GM20000 (cell line): ENCODE measurements around the gene GLRX5.

Source experiments
- DNase-seq: peaks from one replicate; pipeline ENCODE4 v3.0.0; 2012; ENCODE audit warnings: low spot score
- TF ChIP-seq, protein P1 (sequence below): IDR thresholded peaks from 2 replicates; pipeline ENCODE4 v1.5.1; 2012; ENCODE audit warnings: mild to moderate bottlenecking, control low read depth; ENCODE audit errors: extremely low read depth, missing control alignments

The GLRX5 gene

DNA sequence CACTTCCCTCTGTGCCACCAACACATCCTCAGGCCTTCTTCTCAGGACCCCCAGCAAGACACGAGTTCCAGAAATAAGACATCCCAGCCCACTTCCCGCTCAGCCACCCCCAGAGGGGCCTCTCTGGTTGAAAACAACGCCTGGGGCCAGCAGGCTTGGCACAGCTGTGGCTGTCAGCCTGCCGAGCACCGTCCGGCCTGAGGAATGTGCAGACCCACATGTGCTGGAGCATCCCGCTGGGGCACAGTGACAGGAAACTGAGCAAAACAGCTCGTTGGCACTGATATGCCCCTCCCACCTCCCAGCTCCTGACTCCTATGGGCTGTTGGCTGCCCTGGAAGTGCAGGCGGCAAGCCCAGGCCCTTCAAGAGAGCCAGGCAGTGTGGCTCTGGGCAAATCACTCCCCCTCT is 19.8 kb upstream of the GLRX5 start:
- TF ChIP-seq, protein P1, sequence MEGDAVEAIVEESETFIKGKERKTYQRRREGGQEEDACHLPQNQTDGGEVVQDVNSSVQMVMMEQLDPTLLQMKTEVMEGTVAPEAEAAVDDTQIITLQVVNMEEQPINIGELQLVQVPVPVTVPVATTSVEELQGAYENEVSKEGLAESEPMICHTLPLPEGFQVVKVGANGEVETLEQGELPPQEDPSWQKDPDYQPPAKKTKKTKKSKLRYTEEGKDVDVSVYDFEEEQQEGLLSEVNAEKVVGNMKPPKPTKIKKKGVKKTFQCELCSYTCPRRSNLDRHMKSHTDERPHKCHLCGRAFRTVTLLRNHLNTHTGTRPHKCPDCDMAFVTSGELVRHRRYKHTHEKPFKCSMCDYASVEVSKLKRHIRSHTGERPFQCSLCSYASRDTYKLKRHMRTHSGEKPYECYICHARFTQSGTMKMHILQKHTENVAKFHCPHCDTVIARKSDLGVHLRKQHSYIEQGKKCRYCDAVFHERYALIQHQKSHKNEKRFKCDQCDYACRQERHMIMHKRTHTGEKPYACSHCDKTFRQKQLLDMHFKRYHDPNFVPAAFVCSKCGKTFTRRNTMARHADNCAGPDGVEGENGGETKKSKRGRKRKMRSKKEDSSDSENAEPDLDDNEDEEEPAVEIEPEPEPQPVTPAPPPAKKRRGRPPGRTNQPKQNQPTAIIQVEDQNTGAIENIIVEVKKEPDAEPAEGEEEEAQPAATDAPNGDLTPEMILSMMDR: no peak
- no peak for DNase-seq

DNA sequence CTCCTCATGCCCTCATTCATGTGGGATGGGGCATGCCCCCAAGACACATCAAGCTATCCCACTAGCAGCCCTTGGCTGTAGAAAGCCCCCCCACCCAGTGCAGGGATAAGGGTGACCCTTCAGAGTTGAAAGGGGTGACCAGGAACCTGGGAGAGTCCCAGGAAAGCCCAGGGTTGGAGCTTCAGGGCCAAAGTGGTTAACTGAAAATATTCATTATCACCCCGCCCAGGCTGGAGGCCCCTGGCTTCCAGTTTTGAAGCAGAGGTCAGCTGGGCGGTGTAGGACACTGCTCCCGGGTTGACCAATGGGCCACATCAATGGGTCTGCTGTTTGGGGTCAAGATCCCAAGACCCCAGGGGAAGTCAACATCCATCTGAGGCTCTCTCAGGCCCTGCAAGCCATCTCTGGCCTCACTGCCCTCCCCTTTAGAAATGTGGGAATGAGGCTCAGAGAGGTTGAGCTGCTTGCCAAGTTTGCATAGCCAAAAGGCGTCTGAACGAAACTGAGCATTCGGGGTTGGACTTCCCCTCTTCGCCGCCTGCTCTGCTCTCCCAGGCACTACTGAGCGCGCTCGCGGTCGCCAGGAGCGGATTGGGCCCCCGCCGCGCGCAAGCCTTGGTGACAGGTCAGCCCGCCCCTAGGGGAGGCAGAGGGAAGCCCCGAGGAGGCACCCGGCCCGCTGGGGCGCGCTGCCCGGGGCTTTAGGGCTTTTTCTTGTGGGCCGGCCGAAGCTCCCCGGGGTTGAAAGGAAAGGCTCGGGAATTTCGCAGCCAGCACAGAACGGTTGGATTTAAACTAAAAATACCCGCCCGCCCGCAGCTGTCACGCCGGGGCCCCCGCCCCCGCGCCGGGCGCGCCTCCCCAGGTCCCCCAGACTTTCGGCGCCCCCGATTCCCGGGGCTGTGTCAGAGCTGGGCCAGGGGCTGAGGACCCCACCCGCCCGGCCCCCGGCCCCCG is 19.0 kb upstream of the GLRX5 start:
- peak; percentile 94 for DNase-seq

DNA sequence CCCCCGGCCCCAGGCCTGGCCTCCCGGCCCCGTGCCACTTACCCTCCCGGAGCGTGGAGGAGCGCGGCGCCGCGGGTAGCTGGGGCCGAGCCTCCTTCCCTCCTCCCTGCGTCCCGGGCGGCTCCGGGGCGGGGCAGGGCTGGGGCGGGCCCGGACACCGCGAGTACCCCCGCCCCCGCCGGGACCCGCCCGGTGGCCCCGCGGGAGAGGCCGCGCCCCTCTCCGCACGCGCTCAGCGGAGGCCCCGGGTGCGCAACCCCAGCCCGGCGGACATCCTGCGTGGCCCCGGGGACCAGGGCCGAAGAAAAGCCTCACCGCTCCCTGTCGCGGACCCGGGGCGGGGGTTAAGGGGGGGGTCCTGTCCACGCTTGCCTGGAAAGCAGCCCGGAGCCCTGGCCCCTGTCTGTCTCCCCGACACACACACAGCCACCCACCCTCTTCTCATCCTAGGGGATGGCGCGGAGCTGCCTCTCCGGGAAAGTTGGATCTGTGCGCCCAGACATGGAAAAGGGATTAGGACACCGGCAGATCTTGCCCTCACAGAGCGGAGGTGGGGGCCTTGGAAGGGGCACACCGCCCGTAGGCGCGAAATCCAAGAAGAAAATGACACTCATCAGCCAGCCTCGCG is 18.2 kb upstream of the GLRX5 start, which contains the start of gene SYNE3:
Gene SYNE3 (minus strand): TSS at position 97 of the 628 bp plus-strand sequence. CDS start 40,829 bp downstream, outside the sequence.
- TF ChIP-seq, protein P1: no peak
- DNase-seq: peak; percentile 94

More for the DNA sequence above, 19.0 kb upstream of the GLRX5 start:
- TF ChIP-seq, protein P1: no peak

DNA sequence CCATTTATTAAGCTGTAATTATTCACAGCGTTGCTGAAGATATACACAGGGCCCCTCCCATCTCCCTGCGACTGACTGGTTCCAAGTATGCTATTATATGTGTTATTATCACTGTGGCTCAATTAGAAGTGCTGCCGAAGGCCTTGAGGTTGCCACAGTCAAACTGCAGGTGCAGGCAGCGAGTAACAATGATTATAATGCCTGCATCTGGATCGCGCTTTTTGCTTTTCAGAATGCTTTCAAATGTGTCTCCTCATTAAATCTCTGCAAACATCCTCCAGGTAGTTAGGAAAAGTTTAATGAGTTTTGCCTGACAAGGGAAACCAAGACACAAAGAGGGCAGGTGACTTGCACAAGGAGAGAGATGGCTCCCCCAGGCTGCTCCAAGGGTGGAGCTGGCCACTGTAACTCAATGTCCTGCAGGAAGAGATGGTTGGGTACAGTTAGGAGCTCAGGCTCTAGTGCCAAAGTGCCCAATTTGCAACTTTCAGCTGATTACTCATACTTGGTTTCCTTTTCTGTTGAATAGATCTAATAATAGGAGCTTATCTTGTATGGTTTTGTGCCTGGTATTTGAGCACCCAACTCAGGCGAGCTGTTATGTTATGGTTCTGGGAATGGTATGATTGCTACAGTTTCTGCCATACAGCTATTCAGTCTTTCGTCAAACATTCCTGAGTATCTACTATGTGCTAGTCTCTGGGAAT is 16.7 kb upstream of the GLRX5 start:
- no peak for DNase-seq
- TF ChIP-seq, protein P1: no peak

GRCh38 chr14:95519699-95520098 is 15.2 kb upstream of the GLRX5 start:
- TF ChIP-seq, protein P1: no peak
- DNase-seq: peak; percentile 53

DNA sequence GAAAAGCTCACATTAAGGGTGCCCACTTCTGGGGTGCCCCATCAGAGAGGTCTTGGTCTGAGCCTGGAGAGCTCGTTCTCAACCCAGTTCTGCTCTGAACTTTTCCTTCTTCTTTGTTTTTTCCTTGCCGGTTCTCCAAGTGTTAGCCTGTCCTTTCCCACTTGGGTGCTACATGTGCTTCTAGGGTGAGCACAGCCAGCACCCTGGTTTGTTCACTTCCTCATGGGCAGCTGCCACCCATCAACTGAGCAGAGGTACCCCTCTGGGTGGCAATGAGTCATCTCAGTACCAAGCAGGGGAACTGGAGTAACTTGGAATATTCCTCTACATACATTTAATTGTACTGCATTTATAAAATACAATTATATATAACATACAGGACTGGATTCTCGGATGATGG is 14.5 kb upstream of the GLRX5 start:
- TF ChIP-seq, protein P1: no peak
- no peak for DNase-seq
